ENCODE data around the gene PLEKHJ1.

The PLEKHJ1 gene

DNA sequence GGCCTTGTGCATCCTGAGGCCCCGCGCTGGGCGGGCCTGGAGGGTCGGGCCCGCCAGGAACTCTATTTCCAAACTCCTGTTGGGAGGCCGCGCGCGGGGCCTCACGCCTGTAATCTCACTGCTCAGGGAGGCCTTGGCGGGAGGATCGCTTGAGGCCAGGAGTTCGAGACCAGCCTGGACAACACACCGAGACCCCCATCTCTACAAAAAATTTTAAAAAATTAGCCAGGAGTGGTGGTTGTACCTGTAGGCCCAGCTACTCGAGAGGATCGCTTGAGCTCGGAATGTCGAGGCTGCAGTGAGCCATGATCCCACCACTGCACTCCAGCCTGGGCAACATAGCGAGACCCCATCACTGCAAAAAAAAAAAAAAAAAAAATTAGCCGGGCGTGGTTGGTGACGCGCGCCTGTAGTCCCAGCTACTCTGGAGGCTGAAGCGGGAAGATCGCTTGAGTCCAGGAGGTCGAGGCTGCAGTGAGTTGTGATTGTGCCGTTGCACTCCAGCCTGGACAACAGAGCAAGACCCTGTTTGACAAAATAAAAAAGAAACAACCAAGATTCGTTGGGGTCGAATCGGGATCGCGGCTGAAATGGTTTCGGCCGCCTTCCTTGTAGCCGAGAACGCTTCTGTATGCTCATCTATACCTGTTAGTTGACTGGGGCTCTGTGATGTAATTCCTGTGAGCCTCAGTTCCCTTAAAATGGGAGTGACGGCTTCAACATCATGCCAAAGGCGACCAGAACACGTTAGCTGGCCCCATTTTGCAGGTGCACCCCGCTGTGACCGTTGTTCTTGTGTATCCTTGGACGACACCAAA, 1.1 kb upstream of the PLEKHJ1 start:
- DNase-seq (ENCODE audit: low read depth in 1 of 2, low spot score in 1 of 2) = no peak

DNA sequence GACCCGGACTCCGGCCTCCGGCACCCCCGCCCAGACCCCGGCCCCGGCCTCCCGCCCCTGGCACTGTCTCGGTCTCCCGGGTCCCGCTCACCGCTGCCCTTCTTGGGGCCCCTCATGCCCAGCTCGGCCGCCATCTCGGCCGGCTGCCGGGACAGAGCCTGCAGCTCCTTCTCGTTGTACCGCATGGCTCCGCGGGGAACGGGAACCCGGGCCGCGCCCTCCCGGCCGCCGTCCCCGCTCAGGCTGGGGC, 140 bp downstream of the PLEKHJ1 start:
- no peak for DNase-seq (ENCODE audit: low read depth in 1 of 2, low spot score in 1 of 2)

DNA sequence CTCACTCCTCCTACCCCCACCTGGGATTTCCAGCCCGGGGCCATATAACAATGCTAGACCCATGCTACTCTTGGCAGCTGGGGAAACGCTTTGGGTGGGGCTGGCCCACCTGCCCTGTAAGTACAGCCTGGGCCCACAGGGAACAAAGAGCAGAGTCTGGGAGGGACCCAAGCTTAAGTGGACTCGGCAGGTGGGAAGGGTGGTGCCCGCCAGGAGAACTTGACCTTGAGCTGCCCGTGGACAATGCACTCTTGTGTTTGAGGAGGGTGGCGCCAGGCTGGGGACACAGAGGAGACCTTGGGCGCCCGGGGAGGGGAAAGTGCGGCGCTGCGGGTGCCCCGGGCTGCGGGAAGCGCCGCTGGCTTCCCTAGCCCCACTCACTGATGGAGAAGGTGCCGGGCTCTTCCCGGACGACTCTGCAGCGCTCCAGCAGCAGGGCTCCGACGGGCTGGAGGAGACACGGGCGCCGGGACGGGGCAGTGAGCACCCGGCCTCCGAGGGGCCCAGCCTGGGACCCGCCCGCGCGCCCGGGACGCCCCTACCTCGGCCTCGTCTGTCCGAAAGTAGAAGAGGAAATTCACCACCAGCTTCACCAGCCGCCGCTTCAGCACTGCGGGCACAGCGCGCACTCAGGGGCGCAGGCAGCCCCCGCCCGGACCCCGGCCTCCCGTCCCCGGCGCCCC, 607 bp downstream of the PLEKHJ1 start:
- no peak for DNase-seq (ENCODE audit: low read depth in 1 of 2, low spot score in 1 of 2)

DNA sequence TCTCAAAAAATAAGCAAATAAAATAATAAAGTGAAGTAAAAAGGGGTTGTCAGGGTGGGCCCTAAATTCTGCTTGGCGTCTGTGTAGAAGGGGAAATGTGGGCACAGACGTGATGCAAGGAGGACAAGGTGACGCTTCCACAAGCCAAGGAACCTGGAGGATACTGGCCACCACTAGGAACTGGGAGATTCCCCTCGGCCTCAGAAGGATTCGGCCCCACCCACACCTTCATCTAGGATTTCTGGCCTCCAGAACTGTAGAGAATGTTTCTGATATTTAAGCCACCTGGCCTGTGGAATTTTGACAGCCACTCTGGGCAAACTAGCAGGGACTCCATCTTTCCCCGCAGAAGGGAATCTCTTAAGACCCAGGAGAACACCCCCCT, 1.1 kb downstream of the PLEKHJ1 start:
- DNase-seq (ENCODE audit: low read depth in 1 of 2, low spot score in 1 of 2) = no peak

DNA sequence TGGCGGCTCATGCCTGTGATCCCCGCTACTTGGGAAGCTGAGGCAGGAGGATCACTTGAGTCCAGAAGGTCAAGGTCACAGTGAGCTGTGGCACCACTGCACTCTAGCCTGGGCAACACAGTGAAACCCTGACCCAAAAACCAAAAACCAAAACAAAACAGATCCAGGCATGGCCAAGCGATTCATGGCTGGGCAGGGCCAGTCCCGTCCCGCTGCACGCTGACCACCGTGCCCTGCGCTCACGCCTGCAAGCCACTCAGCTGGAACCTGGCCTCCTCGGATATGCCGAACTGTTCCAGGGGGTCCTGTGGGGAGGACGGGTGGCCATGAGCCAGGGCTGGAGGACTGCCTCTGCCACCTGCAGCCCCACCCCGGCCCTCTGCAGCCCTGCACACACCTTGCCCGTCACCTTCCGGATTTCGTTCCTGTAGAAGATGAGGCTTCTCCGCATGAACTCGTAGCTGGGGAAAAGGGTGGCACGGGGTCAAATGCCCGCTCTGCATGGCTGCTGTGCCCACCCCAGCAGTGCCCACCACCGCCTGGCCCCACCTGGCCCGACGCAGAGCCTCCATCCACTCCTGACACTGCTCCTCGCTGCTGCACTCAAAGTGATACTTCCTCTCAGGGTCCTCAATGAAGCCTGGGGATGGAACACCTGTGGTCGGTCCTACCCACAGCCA, 2.4 kb downstream of the PLEKHJ1 start:
- no peak for DNase-seq (ENCODE audit: low read depth in 1 of 2, low spot score in 1 of 2)

DNA sequence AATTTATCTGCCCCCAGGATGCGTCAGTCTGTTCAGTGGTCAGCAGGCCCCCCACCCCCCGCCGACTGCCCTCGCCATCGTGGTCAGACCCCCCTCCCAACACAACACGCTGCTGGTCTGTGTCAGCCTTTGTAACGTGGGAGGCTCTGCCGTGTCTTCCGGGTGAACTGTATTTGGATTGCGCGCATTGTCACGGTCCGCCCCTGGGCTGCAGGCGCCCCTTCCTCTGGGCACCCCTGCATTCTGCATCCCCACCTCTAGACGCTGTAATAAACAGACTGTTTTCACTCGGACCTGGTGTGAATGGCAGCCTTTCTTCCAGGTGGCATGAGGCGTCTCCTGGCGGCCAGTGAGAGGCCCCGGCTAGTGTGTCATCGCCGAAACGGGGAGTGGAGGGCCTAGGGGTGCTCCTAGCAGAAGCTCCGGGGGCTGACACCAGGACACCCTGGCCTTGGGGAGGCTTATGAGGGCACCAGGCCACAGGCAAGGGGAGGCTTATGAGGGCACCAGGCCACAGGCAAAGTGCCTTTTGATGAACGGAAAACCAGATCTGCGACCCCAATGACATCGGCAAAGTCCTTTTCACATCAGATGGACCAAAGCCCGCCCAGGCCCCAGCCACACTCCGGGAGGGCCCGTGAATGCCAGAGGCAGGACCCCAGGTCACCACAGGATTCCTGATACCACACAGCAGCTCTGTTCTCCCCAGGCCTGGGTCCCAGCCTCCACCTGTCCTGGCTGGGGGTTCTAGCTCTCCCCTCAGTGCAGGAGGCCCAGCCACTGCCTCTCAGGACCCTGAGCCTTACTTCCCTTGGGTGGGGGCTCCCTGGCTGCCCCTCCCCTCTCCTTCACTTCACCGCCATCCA, 3.6 kb downstream of the PLEKHJ1 start:
- no peak for DNase-seq (ENCODE audit: low read depth in 1 of 2, low spot score in 1 of 2)

DNA sequence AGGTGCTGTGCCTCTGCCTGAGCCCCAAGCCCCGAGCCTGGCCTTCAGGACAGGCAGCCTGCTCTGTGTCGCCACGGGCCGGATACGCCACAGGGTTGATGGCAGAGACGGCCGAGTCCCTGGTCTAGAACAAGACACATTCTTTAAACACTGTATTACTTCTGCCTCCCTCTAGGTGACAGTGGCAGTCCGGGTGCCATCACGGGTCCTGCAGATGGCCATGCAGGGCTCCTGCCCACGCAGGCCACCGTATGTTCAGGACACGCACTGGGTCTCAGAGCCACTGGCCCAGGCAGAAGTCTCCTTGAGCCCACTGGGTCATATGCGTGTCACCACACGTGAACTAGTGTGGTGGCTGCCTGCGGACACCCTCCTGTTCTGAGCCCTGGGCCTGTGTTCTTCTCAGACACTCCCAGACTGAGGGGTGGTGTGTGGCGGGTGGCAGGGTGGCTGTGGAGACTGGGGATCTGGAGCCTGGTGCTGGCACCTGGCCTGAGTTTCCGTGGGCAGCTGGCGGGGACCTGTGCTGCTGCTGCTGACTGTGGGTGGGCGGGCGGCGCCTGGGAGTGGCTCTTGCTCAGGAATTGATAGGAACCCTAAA, 4.4 kb downstream of the PLEKHJ1 start:
- no peak for DNase-seq (ENCODE audit: low read depth in 1 of 2, low spot score in 1 of 2)

DNA sequence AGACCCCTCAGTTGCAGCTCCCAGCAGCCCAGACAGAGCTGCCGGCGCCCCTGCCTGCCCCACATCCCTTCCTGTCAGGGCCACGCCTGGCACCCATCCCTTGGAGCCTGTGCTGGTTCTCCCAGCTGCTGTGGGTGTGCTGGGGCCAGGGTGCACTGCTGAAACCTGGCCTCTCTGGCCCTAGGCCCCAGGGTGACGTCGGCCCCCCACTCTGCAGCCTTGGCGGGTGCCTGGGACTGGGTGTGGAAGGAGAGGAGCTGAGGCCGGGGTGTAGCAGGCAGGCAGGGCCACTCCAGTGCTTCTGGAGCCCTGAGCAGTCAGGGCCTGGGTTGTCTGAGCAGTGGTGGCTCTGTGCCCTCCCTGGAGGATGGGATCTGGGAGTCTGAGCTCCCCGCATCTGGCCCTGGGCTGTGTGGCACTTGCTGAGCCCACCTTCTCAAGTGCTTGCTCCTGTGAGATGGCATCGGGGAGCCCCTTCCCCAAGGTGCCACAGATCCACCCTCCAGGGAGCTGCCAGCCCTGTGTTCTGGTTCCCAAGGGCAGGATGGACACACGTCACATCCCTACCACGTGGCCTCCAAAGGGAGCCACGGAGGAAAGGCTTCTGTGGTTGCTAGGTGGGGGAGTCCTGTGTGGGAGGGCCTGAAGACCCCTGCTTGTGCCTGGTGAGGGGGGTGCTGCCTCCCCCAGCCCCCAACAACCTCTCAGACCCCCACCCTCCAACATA, 5.2 kb downstream of the PLEKHJ1 start:
- no peak for DNase-seq (ENCODE audit: low read depth in 1 of 2, low spot score in 1 of 2)

DNA sequence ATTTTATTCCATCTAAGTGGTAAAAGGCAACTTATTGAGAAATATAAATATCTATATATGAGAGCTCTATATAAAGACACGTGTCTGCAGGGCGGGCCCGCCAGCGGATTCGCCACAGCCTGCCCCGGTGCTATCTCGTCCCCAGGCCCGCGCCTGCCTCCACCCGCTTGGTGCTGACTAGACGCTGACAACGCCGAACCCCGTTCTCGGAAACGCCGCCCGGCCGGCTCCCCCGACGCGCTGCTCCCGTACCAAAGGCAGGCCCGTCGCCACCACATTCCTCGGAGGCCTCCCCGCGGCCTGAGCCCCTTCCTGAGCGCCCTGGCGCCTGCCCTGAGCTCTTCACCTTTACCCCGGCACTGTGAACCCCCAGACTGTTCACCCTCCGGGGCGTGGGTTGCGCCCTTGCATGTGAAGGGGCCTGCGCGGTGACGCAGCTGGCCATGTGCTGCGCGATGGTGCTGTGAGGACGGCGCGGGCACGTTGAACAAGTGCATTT, 6.0 kb downstream of the PLEKHJ1 start:
- no peak for DNase-seq (ENCODE audit: low read depth in 1 of 2, low spot score in 1 of 2)

DNA sequence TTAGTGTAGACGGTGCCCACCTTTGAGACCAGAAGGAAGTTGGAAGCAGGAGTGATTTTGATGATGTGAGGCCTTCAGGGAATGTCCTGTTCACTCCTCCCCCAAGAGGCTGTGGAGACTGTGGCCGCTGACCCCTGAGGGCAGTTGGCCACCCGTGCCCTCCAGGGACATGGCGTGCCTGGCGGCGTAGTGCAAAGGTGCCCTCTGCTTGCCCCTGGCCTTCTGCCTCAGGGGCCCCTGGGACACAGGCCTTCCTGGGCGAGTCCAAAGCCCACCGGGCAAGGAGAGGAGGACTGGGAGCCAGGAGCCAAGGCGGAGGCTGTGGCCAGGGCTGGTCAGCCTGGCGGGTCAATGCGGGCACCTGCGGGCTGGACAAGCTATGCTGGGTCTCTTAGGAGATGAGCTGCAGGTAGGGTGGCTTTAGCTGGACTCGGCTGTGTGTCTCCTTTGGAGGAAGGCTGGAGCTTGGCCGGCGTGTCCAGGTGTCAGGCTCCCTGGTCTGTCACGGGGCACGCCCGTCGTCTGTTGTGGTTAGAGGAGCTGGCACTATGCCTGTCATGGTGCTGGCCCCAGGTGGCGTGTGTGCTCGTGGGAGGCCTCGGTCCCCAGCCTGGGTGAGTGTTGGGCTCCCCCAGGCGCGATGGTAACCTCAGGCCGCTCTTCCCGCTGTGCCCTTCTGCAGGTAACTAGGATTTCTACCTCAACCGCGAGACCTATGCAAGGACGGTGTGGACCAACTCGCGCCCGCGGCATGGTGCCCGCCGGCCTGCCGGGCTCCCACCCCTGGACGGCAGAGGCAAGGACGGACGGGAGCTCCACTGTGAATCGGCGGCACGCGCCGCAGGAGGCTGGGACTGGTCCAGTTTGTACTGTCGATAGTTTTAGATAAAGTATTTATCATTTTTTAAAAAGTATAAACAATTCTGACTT, 6.8 kb downstream of the PLEKHJ1 start:
- DNase-seq (ENCODE audit: low read depth in 1 of 2, low spot score in 1 of 2) = no peak

DNA sequence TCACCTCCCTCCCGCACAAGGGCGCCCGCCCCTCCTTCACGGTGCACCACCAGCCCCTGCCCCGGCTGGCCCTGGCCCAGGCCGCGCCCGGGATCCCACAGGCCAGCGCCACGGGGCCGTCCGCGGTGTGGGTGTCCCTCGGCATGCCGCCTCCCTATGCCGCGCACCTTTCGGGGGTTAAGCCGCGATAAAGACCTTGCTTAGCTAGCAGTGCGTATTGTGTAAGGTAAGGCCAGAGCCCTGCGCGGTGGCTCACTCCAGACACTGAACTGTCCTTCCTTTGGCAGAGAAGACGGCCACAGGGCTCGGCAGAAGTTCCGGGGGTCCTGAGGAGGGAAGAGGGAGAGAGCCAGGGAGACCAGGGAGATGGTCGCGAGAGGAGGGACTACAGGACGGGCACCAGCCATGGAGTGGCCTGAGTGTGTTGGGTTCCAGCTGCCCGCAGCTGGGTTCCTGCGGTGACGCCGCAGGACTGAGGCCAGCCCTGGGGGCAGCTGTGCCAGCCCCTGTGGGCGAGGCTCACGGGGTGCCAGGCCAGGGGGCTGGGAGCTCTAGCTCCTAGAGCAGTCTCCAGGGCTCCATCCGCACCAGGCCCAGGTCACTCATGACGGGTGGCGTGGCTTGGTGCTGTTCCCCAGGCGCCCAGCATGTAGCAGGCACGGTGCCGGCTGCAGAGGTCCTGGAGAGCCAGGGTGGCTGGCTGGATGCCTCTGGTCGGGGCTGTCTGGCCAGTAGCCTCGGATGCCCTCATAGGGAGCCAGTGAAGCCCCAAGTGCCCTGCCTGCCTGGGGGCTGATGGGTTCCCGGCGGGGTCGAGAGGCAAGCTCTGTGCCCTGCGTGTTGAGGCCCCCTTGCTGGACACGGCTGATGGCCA, 7.7 kb downstream of the PLEKHJ1 start:
- DNase-seq (ENCODE audit: low read depth in 1 of 2, low spot score in 1 of 2) = no peak

DNA sequence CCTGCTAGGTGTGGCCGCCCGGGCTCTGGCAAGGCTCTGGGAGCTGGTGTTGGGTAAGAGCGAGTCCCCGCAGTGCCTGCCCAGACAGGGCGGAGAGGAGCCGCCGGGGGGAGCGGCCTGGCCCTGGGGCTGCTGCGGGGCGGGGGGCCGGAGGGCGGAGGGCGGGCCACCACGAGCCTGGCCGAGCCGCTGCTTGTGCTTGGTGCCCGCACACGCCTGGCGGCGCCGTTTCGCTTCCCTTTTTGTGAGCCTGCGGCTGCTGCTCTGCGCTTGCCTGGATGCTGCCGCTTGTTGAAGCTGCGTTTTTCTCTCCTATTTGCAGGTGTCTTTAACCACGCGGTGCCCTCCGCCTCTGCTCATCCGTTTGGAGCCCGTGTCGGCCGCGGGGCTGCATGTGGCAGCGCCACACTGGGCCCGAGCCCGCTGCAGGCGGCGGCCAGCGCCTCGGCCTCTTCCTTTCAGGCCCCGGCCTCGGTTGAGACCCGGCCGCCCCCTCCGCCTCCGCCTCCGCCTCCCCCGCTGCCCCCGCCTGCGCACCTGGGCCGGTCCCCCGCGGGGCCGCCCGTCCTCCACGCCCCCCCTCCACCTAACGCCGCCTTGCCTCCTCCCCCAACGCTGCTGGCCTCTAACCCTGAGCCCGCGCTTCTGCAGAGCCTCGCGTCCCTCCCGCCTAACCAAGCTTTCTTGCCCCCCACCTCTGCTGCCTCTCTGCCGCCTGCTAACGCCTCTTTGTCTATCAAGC, 8.5 kb downstream of the PLEKHJ1 start:
- no peak for DNase-seq (ENCODE audit: low read depth in 1 of 2, low spot score in 1 of 2)

DNA sequence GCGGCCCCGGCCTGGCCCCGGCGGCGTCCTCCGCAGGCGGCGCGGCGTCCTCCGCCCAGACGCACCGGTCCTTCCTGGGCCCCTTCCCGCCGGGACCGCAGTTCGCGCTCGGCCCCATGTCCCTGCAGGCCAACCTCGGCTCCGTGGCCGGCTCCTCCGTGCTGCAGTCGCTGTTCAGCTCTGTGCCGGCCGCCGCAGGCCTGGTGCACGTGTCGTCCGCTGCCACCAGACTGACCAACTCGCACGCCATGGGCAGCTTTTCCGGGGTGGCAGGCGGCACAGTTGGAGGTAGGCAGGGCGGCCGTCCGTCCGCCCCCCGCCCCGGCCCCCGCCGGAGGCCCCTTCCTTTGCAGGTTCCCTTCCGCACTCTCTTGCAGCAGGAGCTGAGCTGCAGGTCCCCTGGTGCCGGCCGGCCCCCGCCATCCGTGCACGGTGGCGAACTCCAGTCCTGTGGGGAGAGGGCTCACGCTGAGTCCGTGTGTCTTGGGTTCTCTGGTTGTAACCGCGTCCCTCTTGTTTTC, 9.2 kb downstream of the PLEKHJ1 start:
- DNase-seq (ENCODE audit: low read depth in 1 of 2, low spot score in 1 of 2) = no peak

DNA sequence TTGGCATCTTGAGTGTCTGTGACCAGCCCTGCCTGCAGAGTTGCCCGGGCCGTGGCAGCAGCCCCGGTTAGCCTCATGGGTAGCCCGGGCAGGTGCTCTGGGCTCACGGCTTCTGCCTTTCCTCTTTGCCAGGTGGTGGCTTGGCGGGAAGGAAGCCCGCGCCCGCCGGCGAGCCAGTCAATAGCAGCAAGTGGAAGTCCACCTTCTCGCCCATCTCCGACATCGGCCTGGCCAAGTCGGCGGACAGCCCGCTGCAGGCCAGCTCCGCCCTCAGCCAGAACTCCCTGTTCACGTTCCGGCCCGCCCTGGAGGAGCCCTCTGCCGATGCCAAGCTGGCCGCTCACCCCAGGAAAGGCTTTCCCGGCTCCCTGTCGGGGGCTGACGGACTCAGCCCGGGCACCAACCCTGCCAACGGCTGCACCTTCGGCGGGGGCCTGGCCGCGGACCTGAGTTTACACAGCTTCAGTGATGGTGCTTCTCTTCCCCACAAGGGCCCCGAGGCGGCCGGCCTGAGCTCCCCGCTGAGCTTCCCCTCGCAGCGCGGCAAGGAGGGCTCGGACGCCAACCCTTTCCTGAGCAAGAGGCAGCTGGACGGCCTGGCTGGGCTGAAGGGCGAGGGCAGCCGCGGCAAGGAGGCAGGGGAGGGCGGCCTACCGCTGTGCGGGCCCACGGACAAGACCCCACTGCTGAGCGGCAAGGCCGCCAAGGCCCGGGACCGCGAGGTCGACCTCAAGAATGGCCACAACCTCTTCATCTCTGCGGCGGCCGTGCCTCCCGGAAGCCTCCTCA, 9.9 kb downstream of the PLEKHJ1 start:
- no peak for DNase-seq (ENCODE audit: low read depth in 1 of 2, low spot score in 1 of 2)

DNA sequence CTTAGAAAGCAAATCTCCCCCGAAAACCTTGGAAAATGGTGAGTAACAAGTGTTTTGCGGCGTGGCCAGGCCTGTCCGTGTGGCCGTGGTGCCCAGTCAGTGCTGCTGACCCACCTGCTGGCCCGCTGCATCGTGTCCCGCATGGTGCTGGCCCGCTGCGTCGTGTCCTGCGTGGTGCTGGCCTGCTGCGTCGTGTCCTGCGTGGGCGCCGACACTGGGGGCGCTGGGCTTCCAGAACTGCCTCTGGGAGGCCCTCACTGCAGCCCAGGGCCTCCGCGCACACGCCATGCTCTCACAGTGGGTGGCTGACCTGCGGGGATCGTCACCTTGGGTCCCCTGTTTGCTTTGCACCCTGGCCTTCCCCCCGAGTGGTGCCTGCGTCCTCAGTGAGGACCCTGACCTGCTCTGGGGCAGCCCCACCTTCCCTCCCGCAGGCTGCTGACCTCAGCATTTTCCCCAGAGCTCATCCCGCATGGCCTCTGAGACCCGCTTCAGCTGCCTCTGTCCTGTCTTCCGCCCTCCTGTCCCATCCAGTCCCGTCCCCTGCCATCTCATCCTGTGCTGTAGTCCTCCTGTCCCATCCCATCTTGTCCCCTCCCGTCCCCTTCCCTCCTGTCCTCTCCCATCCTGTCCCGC, 10.6 kb downstream of the PLEKHJ1 start:
- DNase-seq (ENCODE audit: low read depth in 1 of 2, low spot score in 1 of 2) = no peak

DNA sequence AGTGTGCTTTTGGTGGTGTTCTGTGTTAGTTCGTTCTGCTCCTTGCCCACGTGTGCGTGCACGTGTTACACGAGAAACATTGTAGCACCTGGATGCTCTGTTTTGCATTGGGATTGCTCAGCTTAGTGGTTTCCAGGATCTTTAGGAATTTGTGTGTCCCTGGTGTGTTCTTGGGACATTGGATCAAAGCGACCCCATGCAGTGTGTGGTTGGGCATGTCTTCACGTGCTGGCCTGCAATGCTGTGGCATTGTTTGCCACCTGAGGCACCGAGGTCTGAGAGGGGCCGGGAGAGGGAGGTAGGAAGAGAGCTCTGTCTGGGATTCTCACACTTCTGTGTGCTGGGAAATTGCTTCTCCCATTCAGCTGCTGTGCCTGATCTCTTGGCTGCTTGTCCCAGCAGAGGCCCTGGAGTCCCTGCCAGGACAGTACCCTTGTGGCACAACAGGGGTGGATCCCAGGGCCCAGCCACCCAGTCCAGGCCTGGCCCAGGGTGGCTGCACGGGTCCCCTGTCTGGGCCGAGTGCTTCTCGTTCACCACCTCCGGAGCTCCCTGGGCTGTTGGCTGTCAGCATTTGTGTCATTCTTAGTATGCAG, 11.3 kb downstream of the PLEKHJ1 start:
- DNase-seq (ENCODE audit: low read depth in 1 of 2, low spot score in 1 of 2) = no peak
